SK-N-MC (cell line): ENCODE measurements around the gene MADCAM1.

Experiments used
- DNase-seq: peaks from one replicate; pipeline ENCODE4 v3.0.0-alpha.2; 2011; ENCODE audit warnings: low read depth, low spot score
- H3K27ac ChIP-seq: fragments of 200-600 bp; sonication (generic); 2 replicates; pipeline ENCODE4 v1.5.1; 2016; ENCODE audit warnings: mixed run types
- H3K36me3 ChIP-seq: fragments of 200-600 bp; sonication (generic); 2 replicates; pipeline ENCODE4 v1.6.1; 2017; ENCODE audit warnings: antibody characterized with exemption, low read length, mixed read lengths; ENCODE audit not compliant: insufficient read depth
- H3K4me3 ChIP-seq: fragments of 200-600 bp; sonication (generic); 2 replicates; pipeline ENCODE4 v1.5.1; 2016
- H3K9ac ChIP-seq: fragments of 200-600 bp; sonication (generic); 2 replicates; pipeline ENCODE4 v1.8.0; 2017; ENCODE audit warnings: mixed run types, mixed read lengths; ENCODE audit not compliant: insufficient read length
- H3K9me3 ChIP-seq: fragments of 200-600 bp; sonication (generic); 2 replicates; pipeline ENCODE4 v1.6.1; 2017; ENCODE audit warnings: low read depth, mild to moderate bottlenecking, antibody characterized with exemption, low read length, moderate library complexity, mixed read lengths
- EZH2 ChIP-seq: fragments of 200-600 bp; sonication (generic); IDR thresholded peaks from one replicate; pipeline ENCODE4 v1.6.1; 2017; ENCODE audit warnings: antibody characterized with exemption
- FOXP2 ChIP-seq: optimal IDR thresholded peaks from 2 replicates; pipeline ENCODE3; 2011; ENCODE audit warnings: mild to moderate bottlenecking, moderate library complexity; ENCODE audit not compliant: insufficient read depth; ENCODE audit errors: extremely low read length, control extremely low read depth
- POLR2AphosphoS5 ChIP-seq: IDR thresholded peaks from 2 replicates; pipeline ENCODE4 v1.6.1; 2012; ENCODE audit warnings: mild to moderate bottlenecking, low read depth, low read length, borderline replicate concordance

The MADCAM1 gene

DNA sequence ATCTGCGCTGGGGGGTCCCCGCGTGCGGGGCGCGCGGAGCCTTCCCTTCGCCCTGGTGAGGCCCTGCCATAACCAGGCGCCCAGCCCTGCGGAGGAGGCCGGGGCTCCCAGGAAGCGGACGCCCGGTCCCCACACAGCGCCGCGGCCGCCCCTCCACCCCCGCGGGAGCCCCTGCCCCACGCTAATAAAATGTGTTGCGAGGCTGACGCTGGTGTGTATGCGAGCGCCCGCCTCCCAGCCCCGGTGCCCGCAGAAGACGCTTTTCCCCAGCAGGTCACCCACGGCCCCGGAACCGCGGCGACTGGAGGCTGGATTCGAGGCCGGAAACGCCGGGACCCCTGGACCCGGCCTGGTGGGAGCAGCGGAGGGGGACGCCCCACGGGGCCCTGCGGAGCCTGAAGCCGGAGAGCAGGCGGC lies 23.2 kb downstream of the MADCAM1 start:
- no peak for TF ChIP-seq EZH2
- TF ChIP-seq FOXP2: no peak
- TF ChIP-seq POLR2AphosphoS5: no peak
- H3K4me3 ChIP-seq: no peak overlapping the region
- H3K9me3 ChIP-seq: no peaks in the 10 kb centered on the region
- no peak for DNase-seq
- no peak overlapping the region for H3K27ac ChIP-seq
- H3K36me3 ChIP-seq: no peaks in the 10 kb centered on the region; the same call in 1 of the 2 replicates
- H3K9ac ChIP-seq: no peak overlapping the region

DNA sequence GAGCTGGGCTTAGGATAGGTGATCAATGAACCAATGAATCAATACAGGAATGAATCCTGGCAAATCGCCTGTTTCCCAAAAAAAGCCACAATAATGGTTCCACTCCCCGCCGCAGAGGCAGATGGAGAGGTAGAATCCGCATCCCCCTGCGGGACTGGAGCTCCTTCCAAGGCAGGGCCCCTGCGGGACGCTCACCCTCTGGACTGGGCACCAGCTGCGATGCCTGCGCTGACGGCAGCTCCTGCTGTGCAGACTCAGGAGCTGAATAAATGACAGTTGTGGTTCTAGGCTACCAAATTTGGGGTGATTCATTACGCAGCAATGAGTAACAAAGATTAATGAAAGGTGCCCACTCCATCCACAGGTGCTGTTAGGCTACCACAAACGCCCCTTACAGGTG lies 26.4 kb downstream of the MADCAM1 start:
- no peaks in the 10 kb centered on the region for H3K9me3 ChIP-seq
- no peak overlapping the region for H3K9ac ChIP-seq
- no peaks in the 10 kb centered on the region; the same call in 1 of the 2 replicates for H3K36me3 ChIP-seq
- no peak for DNase-seq
- H3K4me3 ChIP-seq: no peak overlapping the region
- no peak overlapping the region for H3K27ac ChIP-seq
- no peak for TF ChIP-seq POLR2AphosphoS5
- no peak for TF ChIP-seq EZH2
- TF ChIP-seq FOXP2: no peak

DNA sequence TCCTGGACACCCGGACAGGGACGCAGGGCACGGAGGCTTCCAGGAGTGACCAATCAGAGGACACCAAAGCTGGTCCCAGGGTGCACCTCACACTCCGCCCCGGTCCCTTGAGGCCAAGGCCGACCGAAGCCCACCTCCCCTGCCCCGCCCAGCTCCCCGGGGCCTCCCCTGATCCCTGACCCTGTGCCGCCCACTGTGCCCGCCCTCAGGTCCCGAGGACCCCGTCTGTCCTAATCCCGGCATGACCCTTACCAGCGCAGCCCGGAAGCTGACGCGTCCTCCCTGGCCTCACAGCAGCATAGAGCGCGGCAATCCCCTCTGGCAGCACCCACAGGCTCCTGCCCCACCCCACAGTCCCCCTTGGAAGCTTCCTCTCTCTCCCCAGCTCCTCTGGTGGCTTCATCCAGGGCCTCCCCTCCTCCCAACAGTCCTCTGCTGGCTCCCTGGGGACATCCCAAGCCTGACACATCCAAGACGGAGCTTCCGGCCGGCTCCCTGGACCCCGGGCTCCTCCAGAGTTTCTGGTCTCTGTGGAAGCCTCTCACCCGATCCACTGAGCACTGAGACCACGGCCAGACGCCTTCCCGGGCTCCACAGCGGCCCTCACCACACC lies 27.9 kb downstream of the MADCAM1 start:
- no peak for DNase-seq

DNA sequence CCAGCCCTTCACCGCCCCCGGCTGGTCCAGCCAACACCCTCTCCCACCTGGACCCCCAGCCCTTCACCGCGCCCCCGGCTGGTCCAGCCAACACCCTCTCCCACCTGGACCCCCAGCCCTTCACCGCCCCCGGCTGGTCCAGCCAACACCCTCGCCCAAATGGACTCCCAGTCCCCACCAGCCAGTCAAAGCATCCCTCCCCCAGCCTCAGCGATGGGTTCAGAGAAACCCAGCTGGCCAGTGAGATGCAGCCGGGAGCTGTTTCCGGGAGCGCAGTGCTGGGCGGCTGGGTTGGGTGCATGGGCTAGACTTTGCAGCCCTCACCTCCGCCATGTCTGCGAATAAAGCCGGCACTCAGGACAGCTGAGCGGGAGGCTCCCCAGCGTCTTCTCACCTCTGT lies 28.7 kb downstream of the MADCAM1 start:
- DNase-seq: no peak
- no peak overlapping the region for H3K4me3 ChIP-seq
- TF ChIP-seq EZH2: no peak
- TF ChIP-seq FOXP2: no peak
- TF ChIP-seq POLR2AphosphoS5: no peak
- no peaks in the 10 kb centered on the region; the same call in 1 of the 2 replicates for H3K36me3 ChIP-seq
- H3K9ac ChIP-seq: no peak overlapping the region
- no peak overlapping the region for H3K27ac ChIP-seq
- H3K9me3 ChIP-seq: no peaks in the 10 kb centered on the region

More for the DNA sequence above, 27.9 kb downstream of the MADCAM1 start:
- Histone ChIP-seq H3K36me3 (no peaks in the 10 kb centered on the region; the same call in 1 of the 2 replicates), H3K27ac (no peak overlapping the region), H3K4me3 (no peak overlapping the region), H3K9me3 (no peaks in the 10 kb centered on the region), H3K9ac (no peak overlapping the region)
- TF ChIP-seq POLR2AphosphoS5 (no peak), FOXP2 (no peak), EZH2 (no peak)

DNA sequence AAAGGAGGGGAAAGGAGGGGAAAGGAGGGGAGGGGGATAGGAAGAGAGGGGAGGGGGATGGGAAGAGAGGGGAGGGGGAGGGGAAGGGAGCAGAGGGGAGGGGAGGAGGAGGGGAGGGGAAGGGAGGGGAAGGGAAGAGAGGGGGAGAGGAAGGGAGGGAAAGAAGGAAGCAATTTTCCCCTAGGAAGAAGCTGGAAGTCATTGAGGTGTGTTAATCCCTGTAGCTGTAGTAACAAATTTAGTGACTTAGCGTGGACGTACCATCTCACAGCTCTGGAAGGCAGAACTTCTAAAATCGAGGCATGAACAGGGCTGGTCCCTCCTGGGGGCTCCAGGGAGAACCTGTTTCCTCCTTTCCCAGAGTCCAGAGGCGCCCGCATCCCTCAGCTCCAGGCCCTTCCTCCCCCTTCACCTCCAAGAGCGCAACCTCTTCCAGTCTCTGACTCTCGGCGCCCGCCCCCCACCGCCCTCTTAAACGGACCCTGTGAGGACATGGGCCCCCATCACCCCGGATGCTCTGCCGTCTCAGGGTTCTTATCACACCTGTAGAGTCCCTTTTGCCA lies 29.7 kb downstream of the MADCAM1 start:
- Histone ChIP-seq H3K4me3 (no peak overlapping the region), H3K9me3 (no peaks in the 10 kb centered on the region), H3K36me3 (no peaks in the 10 kb centered on the region), H3K27ac (no peak overlapping the region), H3K9ac (no peak overlapping the region)
- no peak for DNase-seq
- no peak for TF ChIP-seq POLR2AphosphoS5
- TF ChIP-seq EZH2: no peak

DNA sequence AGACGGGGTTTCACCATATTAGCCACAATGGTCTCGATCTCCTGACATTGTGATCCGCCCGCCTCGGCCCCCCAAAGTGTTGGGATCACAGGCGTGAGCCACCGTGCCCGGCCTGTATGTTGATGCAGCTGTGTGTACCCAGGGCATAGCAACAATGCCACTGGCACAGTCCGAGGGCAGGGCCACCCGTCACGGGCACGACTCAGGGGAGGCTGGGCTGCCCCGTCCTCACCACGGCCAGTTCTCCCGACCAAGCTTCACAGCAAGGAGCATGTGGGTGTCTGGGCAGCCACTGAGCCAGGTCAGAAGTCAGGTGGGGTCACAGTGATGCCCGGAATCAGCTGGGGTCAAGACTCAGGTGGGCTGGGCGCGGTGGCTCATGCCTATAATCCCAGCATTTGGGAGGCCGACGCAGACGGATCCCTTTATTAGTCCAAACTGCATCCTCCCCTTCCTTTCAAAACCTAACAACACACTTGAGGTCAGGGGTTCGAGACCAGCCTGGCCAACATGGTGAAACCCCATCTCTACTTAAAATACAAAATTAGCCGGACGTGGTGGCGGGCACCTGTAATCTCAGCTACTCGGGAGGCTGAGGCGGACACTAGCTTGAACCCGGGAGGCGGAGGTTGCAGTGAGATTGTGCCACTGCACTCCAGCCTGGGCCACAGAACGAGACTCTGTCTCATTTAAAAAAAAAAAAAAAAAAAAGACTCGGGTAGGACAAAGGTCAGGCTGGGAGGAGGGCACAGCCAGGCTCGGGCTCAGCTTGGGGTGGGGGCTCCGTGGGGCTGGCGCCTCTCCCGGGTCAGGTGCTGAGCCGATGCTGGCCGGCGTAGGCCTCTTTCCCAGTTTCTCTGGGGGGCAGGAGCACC lies 34.1 kb downstream of the MADCAM1 start:
- no peak for DNase-seq
- TF ChIP-seq POLR2AphosphoS5: no peak
- no peak for TF ChIP-seq FOXP2
- TF ChIP-seq EZH2: no peak
- H3K36me3 ChIP-seq: no peaks in the 10 kb centered on the region; the same call in 1 of the 2 replicates
- no peaks in the 10 kb centered on the region for H3K9me3 ChIP-seq
- peak overlapping the region; percentile 81; the same call in 1 of the 2 replicates for H3K27ac ChIP-seq
- peak overlapping the region; percentile 83 for H3K9ac ChIP-seq
- peak overlapping the region; percentile 92 for H3K4me3 ChIP-seq

DNA sequence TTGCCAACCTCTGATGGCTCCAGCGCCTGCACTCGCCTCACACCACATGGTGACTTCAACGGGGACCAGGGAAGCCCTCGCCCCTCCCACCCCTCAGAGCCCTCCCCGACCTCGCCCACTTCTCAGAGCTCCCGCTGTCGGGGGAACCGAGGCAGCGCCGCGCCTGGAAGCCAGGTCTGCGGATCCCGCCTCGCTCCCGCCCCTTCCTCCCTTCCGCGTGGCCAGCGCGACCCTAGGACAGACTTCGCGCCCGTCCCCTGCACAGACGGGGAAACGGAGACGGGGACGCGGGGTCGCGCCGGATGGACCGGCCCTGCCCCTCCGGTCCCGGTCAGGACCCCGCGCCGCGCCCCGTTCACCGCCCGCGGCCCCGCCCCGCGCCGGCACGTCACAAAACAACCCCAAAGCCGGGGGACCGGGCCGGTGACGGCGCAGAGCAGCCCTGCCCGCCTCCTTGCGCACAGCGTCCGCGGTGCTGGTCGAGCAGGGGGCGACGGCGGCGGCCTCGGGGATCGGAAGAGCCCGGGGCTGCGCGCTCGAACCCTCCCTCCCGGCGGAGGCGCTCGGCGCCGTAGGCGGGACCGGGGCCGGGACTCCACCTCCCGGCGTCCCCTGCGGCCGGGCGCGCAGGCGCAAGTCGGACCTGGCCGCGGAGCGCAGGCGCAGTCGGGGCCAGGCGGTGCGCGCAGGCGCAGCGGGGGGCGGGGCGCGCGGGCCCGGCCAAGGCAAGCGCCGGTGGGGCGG lies 34.9 kb downstream of the MADCAM1 start:
- peak overlapping the region; percentile 81 for H3K27ac ChIP-seq
- TF ChIP-seq EZH2 (no peak), POLR2AphosphoS5 (peak; percentile 75; the same call in 1 of the 2 replicates)
- no peak for DNase-seq

More for the DNA sequence above, 34.9 kb downstream of the MADCAM1 start:
- Histone ChIP-seq H3K9ac (peak overlapping the region; percentile 83), H3K4me3 (peak overlapping the region; percentile 92), H3K9me3 (no peaks in the 10 kb centered on the region), H3K36me3 (peaks cover 3% of the 10 kb centered on the region; the same call in 1 of the 2 replicates)
